ENCODE data around the gene PHACTR4. TPM values are rescaled to one million over a fixed set of nuclear protein-coding genes. Genes with fewer than 3 reads are reported as not detected.

Gene PHACTR4
- total and polyA plus RNA-seq, 2 donors (not counting 1 experiment from before 2014, with no cell fraction given) = 5.5 to 6.9 TPM

GRCh38 chr1:28494737-28495136 is 125.2 kb downstream of the PHACTR4 start:
- Histone ChIP-seq H4K20me1 (ENCODE audit: control insufficient read depth, extremely low read depth, insufficient read depth, low read length) (no peaks in the 10 kb centered on the region), H3K4me2 (ENCODE audit: extremely low read depth, insufficient read depth, low read length) (no peak overlapping the region), H3K4me3 (replicated peaks in 1 of 4; ENCODE audit: control extremely low read depth in 1 of 4, insufficient read depth in 1 of 4, low read depth in 3 of 4, low read length in 4 of 4) (no peak overlapping the region), H3K4me1 (ENCODE audit: control insufficient read depth, extremely low read depth, insufficient read depth, low read length) (no peaks in the 10 kb centered on the region), H2AFZ (ENCODE audit: low read length) (no peak overlapping the region), H3K36me3 (ENCODE audit: control insufficient read depth, insufficient read depth, low read length) (peaks cover 5% of the 10 kb centered on the region), H3K27ac (ENCODE audit: insufficient read depth, low read length) (no peak overlapping the region), H3K27me3 (ENCODE audit: control insufficient read depth, insufficient read depth, low read length) (no peaks in the 10 kb centered on the region), H3K9me3 (ENCODE audit: control insufficient read depth, insufficient read depth, low read depth, low read length) (no peaks in the 10 kb centered on the region), H3K79me2 (ENCODE audit: control insufficient read depth, insufficient read depth, low read length) (no peaks in the 10 kb centered on the region), H3K9ac (ENCODE audit: insufficient read depth, low read length) (no peak overlapping the region)
- no peak for DNase-seq (ENCODE audit: low read depth in 2 of 2)
- TF ChIP-seq EZH2 (IDR thresholded peaks at IDR 0.05; ENCODE audit: low read length, missing control alignments) = no peak
- no peak for TF ChIP-seq CTCF (conservative IDR thresholded peaks at IDR 0.05 in 1 of 2, IDR thresholded peaks at IDR 0.05 in 1 of 2; ENCODE audit: low read depth in 1 of 2, low read length in 2 of 2)

- no peak overlapping the region for H3K9ac ChIP-seq (ENCODE audit: insufficient read depth, low read length)
- no peaks in the 10 kb centered on the region for H3K79me2 ChIP-seq (ENCODE audit: control insufficient read depth, insufficient read depth, low read length)
- no peaks in the 10 kb centered on the region for H3K27me3 ChIP-seq (ENCODE audit: control insufficient read depth, insufficient read depth, low read length)
- no peaks in the 10 kb centered on the region for H3K4me1 ChIP-seq (ENCODE audit: control insufficient read depth, extremely low read depth, insufficient read depth, low read length)
- H4K20me1 ChIP-seq (ENCODE audit: control insufficient read depth, extremely low read depth, insufficient read depth, low read length) = no peaks in the 10 kb centered on the region
- H3K27ac ChIP-seq (ENCODE audit: insufficient read depth, low read length) = no peak overlapping the region
- no peak overlapping the region for H2AFZ ChIP-seq (ENCODE audit: low read length)
- no peaks in the 10 kb centered on the region for H3K9me3 ChIP-seq (ENCODE audit: control insufficient read depth, insufficient read depth, low read depth, low read length)
- no peak overlapping the region for H3K4me3 ChIP-seq (replicated peaks in 1 of 4; ENCODE audit: control extremely low read depth in 1 of 4, insufficient read depth in 1 of 4, low read depth in 3 of 4, low read length in 4 of 4)
- no peak for DNase-seq (ENCODE audit: low read depth in 2 of 2)
- TF ChIP-seq CTCF (conservative IDR thresholded peaks at IDR 0.05 in 1 of 2, IDR thresholded peaks at IDR 0.05 in 1 of 2; ENCODE audit: low read depth in 1 of 2, low read length in 2 of 2) (no peak), EZH2 (IDR thresholded peaks at IDR 0.05; ENCODE audit: low read length, missing control alignments) (no peak)
- H3K4me2 ChIP-seq (ENCODE audit: extremely low read depth, insufficient read depth, low read length) = no peak overlapping the region
- H3K36me3 ChIP-seq (ENCODE audit: control insufficient read depth, insufficient read depth, low read length) = no peaks in the 10 kb centered on the region
These were observed 130.0 kb downstream of the PHACTR4 start for GRCh38 chr1:28499553-28499952.

- no peak overlapping the region for H3K4me3 ChIP-seq (replicated peaks in 1 of 4; ENCODE audit: control extremely low read depth in 1 of 4, insufficient read depth in 1 of 4, low read depth in 3 of 4, low read length in 4 of 4)
- H2AFZ ChIP-seq (ENCODE audit: low read length) = no peak overlapping the region
- no peaks in the 10 kb centered on the region for H3K36me3 ChIP-seq (ENCODE audit: control insufficient read depth, insufficient read depth, low read length)
- no peaks in the 10 kb centered on the region for H4K20me1 ChIP-seq (ENCODE audit: control insufficient read depth, extremely low read depth, insufficient read depth, low read length)
- TF ChIP-seq EZH2 (IDR thresholded peaks at IDR 0.05; ENCODE audit: low read length, missing control alignments) (no peak), CTCF (conservative IDR thresholded peaks at IDR 0.05 in 1 of 2, IDR thresholded peaks at IDR 0.05 in 1 of 2; ENCODE audit: low read depth in 1 of 2, low read length in 2 of 2) (no peak)
- H3K79me2 ChIP-seq (ENCODE audit: control insufficient read depth, insufficient read depth, low read length) = peaks cover 11% of the 10 kb centered on the region
- H3K27ac ChIP-seq (ENCODE audit: insufficient read depth, low read length) = no peak overlapping the region
- H3K4me2 ChIP-seq (ENCODE audit: extremely low read depth, insufficient read depth, low read length) = no peak overlapping the region
- H3K4me1 ChIP-seq (ENCODE audit: control insufficient read depth, extremely low read depth, insufficient read depth, low read length) = no peaks in the 10 kb centered on the region
- DNase-seq (ENCODE audit: low read depth in 2 of 2) = no peak
- H3K27me3 ChIP-seq (ENCODE audit: control insufficient read depth, insufficient read depth, low read length) = no peaks in the 10 kb centered on the region
- no peaks in the 10 kb centered on the region for H3K9me3 ChIP-seq (ENCODE audit: control insufficient read depth, insufficient read depth, low read depth, low read length)
- H3K9ac ChIP-seq (ENCODE audit: insufficient read depth, low read length) = no peak overlapping the region
These were observed 132.4 kb downstream of the PHACTR4 start for GRCh38 chr1:28501925-28502324.

All from fibroblast of lung (primary cell).